ENCODE results near the gene PRKX.

DNA sequence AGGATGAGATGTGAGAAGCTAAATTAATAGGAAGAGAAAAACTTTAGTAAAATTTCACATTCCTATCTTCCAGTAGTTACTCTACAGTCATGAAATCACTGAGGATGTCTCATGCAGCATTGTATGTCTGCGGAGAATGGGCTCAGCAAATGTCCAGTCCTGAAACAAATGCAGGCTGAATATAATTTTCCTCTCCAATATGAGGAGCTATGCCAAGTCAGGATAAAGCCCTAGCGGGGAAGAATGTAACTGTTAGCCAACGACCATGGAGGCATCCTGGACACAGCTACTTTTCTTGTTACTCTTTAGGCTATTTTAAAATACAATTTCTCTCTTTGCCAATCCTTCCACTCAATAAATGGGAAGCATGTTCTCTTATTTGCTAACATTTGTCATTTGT lies 127.7 kb downstream of the PRKX start:
- TF ChIP-seq EP300 (IDR thresholded peaks at IDR 0.05) (no peak), POLR2A (IDR thresholded peaks at IDR 0.05) (no peak), CTCF (IDR thresholded peaks at IDR 0.05) (no peak)
